Stimulated activated CD4-positive, alpha-beta T cell treated with anti-CD3 and anti-CD28 coated beads, Interleukin-15, amount 100 ng/mL, for 1 hour (primary cell): ENCODE results near the gene SERPINB2.
"Not testable (repeated sequence)": the region's sequence is repeated elsewhere in the genome, so short reads cannot be mapped to it uniquely, and the experiment has no call there.

Experiments used
- DNase-seq, 2 donors: peaks; one replicate each; pipeline ENCODE4 v3.0.0-alpha.2; 2020; ENCODE audit warnings: low read depth in 1 of 2, low spot score in 1 of 2

SERPINB2 gene

DNA sequence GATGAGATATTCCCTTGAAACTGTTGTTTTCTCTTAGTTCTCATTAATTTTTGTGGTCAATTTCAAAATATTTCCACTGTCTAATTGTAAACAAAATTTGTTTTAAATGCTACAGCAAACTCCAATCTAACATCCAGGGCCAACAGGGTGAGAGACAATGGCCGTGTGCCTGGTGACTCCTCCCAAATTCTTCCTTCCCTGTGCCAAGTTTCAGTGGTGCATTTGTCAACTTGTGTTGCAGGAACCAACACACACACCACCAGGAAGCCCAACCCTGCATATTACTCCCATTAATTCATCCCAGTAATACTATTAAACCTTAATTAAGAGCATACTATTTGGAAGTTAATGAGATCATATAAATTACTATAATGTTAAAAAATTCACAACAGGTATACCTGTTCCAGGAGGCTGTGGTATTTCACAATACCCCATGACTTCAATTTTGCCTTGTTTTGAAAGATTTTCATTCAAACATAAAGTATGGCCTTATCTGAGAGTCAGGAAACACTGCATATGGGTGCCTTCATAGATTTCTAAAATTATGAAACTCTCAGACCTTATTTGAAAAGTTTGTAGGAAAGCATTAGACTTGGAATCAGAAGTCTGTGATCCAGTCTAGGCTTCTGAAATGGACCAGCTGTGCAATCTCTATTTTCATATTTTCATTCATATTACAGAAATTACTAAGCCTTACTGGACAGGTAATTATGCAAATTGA, 1.1 kb downstream of the SERPINB2 start:
- no peak for DNase-seq

GRCh38 chr18:63889626-63890025, 2.1 kb downstream of the SERPINB2 start:
- DNase-seq: no peak

DNA sequence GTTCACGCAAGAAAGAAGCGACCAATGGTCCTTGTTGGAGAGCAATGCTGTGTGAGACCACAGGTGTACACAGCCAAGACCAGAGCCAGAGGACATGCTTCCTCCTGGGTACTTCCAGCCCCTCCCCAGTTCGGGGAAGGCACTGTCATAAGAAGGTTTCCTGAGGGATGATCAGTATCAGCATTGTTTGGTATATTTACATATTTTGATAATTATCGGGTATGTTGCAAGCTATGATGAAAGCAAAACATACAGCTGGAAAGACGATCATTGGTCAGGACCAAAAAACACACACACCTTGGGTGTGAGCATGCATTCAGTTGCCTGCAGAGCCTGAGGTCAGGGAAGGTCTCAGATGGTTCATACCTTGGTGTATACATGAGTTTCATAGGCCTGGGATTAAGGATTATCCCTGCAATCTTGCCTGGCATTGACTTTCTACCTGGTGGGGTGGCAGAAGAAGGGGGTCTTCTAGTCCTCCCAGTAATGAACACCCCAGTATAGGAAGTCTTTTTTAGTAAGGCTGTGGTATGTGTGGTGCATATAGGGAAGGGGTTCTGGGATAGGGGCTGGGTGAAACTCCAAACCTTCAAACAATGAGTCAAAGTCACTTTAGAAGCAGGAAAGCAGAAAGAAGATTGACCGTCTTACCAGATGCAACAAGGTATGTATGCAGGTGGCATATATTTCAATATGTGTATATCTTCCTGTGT, 2.9 kb downstream of the SERPINB2 start:
- no peak for DNase-seq

DNA sequence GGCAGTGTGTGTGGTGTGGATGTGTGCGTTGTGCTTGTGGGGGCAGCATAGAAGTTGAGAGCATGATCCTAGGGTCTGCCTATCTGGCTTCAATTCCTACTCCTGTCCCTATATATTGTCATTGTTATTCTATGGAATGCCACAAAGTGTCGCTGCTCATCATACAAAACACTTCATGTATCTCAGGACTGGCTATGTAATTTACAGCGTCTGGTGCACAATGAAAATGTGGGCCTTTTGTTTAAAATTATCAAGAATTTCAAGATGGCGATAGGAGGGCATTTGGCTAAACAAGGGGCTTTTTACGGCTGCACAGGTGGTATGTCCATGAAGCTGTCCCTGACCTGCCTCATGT, 3.4 kb downstream of the SERPINB2 start:
- DNase-seq: no peak

GRCh38 chr18:63892566-63892965, 5.1 kb downstream of the SERPINB2 start:
- no peak for DNase-seq

- no peak for DNase-seq
These were observed 6.7 kb downstream of the SERPINB2 start for GRCh38 chr18:63894106-63894772.

GRCh38 chr18:63895190-63895589, 7.7 kb downstream of the SERPINB2 start:
- no peak for DNase-seq

GRCh38 chr18:63897072-63897471, 9.6 kb downstream of the SERPINB2 start:
- DNase-seq: no peak

- DNase-seq: no peak
These were observed 11.7 kb downstream of the SERPINB2 start for GRCh38 chr18:63899206-63899605.

DNA sequence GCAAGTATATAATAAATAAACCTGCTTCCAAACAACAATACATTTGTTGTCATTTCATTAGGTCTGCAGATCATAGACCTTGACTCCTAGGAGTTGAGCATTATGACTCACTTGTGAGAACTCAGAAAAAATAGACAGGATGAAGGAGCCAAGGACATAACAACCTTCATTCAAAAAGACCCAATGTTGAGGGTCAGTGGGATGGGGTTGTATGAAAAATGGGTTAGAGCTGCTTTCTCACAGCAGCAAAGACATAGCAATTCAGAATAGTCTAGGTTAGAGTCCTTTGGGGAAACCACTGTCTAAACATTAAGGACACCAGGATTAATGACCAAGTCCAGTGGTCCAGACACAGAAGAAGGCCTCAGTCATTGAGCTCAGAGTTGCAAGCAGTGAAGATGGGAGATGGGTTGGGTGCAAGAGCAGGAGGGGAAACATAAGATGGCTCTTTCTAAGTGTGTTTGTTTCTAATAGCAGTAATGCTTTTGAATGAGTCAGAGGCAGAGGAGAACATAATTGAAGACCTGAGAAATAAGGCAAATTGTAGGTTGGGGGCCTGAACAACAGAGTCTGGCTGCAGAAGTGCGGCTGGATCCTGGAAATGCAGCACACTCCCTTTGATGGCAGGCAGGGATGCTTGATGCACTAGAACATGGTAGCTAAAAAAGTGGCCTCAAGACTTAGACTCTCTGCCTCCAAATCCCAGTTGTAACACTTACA, 16.5 kb downstream of the SERPINB2 start:
- no peak for DNase-seq

GRCh38 chr18:63904694-63905093, 17.2 kb downstream of the SERPINB2 start:
- DNase-seq: no peak

DNA sequence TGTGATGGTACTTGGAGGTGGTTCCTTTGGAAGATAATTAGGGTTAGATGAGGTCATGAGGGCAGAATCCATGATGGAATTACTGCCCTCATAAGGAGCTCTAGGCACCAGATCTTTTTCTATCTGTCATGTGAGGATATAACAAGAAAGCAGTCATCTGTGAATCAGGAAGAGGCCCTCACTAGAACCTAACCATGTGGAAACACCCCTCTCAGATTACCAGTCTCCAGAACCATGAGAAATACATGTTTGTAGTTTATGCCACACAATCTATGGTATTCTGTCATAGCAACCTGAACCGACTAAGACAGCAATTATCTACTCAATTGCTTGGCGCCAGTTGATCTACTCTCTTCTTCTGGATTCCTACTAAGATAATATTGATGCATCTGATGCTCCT, 17.9 kb downstream of the SERPINB2 start:
- no peak for DNase-seq

DNA sequence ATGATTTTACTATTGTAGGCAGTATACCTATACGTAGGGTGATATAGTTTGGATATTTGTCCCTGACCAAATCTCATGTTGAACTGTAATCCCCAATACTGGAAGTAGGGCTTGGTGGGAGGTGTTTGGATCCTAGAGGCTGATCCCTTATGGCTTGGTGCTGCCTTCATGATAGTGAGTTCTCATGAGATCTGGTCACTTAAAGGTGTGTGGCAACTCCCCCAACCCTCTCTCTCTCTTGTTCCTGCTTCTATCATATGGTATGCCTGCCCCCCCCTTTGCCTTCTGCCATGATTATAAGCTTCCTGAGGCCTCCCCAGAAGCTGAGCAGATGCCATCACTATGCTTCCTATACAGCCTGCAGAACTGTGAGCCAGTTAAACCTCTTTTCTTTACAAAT, 18.6 kb downstream of the SERPINB2 start:
- DNase-seq: no peak

DNA sequence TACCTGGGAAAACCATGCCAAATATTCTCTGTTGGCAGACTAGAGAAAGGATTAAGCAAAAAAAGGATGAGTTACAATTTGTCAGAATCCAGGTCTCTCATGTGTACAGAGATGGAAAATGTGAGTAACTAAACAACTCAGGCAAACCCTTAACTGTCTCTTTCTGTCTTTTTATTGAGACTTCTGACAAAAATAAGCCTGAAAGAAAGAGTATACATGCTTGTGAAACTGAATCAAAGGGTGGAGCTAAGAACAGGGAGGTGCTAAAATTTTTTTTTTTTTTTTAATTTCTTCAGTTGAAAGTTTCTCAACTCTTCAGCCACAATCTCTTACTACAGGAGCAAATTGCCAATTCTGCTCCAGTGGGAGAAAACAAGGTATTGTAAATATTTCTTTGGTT, 20.2 kb downstream of the SERPINB2 start, which contains the start of gene SERPINB10:
SERPINB10 (plus strand) TSS at position 295 of the 400 bp plus-strand sequence. CDS start 7,553 bp downstream, outside the sequence.
- no peak for DNase-seq

DNA sequence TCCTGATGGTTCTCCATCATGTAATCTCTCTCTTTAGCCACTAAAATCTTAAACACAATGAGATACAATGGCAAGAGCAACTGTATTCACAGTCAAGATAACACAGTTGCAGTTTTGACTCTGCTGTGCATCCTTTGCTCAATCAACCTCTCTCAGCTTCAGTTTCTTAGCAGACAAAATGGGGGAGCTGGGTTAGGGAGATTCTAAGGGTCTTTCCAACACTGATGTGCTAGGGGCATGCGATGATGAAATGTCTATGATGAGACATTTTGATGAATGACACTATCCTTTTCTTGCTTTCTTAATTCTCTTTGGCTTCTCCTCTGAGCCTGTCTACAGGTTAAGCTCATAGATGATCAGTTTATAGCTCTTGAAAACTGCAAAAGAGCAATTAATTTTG, 21.4 kb downstream of the SERPINB2 start:
- no peak for DNase-seq

- DNase-seq: no peak
These were observed 22.4 kb downstream of the SERPINB2 start for GRCh38 chr18:63909870-63910269.

GRCh38 chr18:63917817-63918216, 30.3 kb downstream of the SERPINB2 start:
- no peak for DNase-seq

DNA sequence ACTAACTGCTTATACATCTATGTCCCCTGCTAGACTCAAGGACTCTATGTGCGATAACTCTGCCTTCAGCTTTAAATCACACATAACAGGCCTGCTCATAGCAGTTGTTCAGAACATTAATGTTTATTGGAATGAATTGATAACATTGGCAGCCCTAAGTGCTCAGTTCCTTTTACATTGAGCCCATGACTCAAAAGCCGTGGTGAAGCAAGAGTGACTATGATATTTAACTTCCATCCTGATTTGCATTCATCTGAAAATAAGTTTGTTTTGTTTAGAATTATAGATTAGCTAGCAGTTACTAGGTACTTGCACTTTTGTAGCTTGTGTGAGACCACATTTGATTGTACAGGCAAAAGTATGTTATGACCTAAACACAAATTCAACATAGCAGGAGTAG, 34.5 kb downstream of the SERPINB2 start:
- no peak for DNase-seq

DNA sequence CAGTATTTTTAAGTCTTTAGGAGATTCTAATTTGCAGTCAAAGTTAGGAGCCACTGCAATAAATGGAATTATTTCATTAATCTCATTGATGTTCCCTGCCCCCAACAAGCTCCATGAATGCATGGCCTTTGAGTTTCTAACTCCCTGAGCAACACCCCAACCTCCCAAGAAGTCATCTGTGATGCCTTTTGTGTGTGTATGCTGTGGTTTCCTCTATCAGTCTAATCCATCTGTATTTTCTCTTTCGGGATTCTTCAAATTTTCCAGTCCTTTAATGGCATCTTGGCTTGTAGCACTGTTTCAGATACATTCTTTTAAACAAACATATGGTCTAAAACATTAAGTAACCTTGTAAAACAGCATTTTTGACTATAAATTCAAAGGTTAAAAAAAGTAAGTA, 37.0 kb downstream of the SERPINB2 start:
- no peak for DNase-seq

DNA sequence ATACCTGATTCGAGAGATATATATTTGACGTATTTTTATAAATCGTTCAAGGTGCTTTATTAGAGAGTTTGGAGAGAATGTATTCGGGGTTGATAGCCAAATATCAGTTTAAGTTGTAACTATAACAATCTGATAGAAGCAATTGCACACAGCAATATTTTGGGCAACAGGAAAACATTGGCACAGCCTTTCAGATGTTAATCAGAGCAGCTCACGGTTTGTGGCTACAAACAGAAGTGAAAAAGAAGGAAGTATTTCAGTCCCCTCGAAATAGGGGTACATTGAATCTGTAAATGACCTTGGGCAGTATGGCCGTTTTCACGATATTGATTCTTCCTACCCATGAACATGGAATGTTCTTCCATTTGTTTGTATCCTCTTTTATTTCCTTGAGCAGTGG, 40.8 kb downstream of the SERPINB2 start:
- no peak for DNase-seq

- DNase-seq: not testable (repeated sequence)
These were observed 41.9 kb downstream of the SERPINB2 start for GRCh38 chr18:63929369-63929768.
